ENCODE data around the gene AGPS.
"Not testable (repeated sequence)": the region's sequence is repeated elsewhere in the genome, so short reads cannot be mapped to it uniquely, and the experiment has no call there.

Gene AGPS

DNA sequence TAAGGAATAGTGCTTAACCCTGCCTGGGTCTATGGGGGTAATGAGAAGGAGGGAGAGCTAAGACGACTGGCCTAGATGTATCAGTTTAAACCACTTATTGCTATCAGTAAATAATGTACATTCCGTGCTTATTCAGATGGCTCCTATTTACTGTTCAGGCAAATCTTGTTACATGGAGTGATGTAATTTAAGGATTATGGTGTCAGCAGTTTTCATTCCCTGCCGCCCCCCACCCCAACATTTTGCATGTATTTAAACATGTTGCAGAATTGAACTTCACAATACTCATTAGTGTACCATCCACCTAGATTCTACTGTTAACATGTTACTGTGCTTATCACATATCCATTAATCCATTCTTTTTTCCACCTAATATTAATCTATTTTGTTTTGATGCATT lies 11.7 kb downstream of the AGPS start:
- DNase-seq (ENCODE audit: low read depth) = no peak
- TF ChIP-seq, protein P1, sequence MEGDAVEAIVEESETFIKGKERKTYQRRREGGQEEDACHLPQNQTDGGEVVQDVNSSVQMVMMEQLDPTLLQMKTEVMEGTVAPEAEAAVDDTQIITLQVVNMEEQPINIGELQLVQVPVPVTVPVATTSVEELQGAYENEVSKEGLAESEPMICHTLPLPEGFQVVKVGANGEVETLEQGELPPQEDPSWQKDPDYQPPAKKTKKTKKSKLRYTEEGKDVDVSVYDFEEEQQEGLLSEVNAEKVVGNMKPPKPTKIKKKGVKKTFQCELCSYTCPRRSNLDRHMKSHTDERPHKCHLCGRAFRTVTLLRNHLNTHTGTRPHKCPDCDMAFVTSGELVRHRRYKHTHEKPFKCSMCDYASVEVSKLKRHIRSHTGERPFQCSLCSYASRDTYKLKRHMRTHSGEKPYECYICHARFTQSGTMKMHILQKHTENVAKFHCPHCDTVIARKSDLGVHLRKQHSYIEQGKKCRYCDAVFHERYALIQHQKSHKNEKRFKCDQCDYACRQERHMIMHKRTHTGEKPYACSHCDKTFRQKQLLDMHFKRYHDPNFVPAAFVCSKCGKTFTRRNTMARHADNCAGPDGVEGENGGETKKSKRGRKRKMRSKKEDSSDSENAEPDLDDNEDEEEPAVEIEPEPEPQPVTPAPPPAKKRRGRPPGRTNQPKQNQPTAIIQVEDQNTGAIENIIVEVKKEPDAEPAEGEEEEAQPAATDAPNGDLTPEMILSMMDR (IDR thresholded peaks at IDR 0.05; ENCODE audit: low read length, missing control alignments) = no peak
- no peak overlapping the region for H3K4me3 ChIP-seq (replicated peaks; ENCODE audit: low read depth, low read length)

DNA sequence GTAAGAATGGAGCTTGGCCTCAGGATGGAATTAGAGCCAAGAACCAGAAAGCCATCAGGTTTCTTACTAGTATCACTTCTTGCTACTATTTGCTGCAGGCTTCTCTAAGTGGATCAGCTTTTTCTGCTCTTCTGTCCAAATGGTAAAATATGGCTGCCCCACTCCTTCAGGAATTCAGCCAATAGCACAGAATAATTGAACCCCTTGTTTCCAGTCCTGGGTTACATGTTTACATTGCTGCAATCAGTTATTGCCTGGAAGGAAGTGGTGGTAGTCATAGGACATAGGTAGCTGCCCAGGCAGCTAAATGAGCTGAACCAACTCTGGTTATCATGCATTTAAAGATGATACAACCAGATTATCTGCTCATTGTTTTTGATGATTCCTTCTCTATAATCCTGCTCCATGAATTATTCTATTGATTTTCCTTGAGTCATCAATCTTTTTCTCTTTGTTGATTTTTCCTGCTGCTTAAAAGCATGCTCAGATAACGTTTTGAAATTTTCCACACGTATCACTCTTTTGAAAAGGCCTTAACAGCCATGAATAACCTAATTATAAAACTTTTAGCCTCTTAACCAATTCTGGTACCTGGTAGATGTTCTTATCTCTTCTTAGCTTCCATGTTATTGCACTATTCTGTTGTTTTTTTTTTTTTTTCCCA lies 12.6 kb downstream of the AGPS start:
- no peak for DNase-seq (ENCODE audit: low read depth)
- H3K4me3 ChIP-seq (replicated peaks; ENCODE audit: low read depth, low read length) = no peak overlapping the region
- TF ChIP-seq, protein P1 (IDR thresholded peaks at IDR 0.05; ENCODE audit: low read length, missing control alignments) = no peak

DNA sequence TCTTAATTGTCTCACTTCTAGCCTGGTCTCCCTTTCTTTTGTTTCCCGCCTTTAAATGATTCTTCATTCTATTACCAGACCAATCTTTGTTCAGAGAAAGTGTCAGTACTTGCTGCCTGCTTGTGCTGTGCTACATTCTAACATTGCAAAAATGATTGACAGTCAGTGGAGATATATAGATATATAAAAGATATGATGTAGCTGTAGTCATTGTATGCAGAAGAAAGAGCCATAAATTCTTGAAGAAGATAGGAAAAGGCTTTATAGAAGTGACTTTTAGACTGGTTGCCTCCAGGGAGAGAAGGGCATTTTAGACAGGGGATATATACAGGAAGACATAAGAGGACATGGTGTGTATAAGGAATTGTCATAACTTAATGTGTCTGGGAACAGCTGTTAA lies 13.6 kb downstream of the AGPS start:
- TF ChIP-seq, protein P1 (IDR thresholded peaks at IDR 0.05; ENCODE audit: low read length, missing control alignments) = no peak
- DNase-seq (ENCODE audit: low read depth) = no peak
- no peak overlapping the region for H3K4me3 ChIP-seq (replicated peaks; ENCODE audit: low read depth, low read length)

DNA sequence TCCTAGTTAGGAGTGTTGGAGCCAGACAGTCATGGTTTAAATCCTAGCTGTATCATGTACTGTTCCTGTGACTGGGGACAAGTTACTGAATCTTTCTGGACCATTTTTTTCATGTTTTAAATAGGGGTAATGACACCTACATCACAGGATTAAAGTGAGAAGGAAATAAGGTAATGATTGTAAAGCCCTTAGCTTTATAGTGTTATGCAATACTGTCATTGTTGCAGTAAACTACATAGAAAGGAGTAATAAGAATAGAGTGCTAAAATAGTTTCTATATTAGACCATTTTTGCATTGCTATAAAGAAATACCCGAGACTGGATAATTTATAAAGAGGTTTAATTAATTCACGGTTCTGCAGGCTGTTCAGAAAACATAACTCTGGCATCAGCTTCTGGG lies 14.5 kb downstream of the AGPS start:
- TF ChIP-seq, protein P1 (IDR thresholded peaks at IDR 0.05; ENCODE audit: low read length, missing control alignments) = no peak
- no peak overlapping the region for H3K4me3 ChIP-seq (replicated peaks; ENCODE audit: low read depth, low read length)
- no peak for DNase-seq (ENCODE audit: low read depth)

DNA sequence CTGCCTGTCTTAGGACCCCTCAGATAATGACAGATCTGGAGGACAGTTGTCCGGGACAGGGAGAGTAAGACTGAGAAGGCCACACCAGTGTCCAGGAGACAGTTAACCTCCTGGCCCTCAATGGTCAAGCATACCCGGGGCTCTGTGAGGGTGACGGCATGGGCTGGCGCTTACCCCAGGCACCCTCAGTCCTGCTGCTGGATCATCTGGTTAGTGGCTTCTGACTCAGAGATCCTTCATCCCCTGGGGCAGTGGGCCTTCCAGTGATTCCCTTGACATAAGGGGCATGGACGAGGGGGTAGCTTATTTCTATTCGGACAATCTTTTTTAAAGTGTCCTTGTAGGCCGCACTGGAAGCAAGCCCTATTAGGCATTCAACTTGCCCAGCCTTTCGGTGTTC lies 18.1 kb downstream of the AGPS start:
- H3K4me3 ChIP-seq (replicated peaks; ENCODE audit: low read depth, low read length) = not testable (repeated sequence)

DNA sequence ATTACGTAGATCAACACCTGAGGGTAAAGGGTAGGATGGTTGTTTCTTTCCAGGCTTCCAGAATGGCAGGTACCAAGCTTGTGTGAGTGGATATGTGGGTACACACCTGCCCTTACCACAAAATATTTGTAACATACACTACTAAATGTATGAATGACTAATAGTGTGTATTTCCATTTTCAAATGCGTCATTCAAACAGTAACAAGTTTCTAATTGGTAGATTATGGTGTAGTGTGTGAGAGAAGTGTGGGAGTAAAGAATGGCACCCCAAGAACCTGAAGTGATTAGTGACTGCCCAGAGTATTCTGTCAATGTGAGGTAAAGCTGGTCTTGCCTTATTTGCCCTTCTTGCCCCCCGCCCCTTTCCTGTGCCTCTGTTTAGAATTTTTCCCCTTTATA lies 21.1 kb downstream of the AGPS start:
- no peak for DNase-seq (ENCODE audit: low read depth)
- H3K4me3 ChIP-seq (replicated peaks; ENCODE audit: low read depth, low read length) = no peak overlapping the region
- TF ChIP-seq, protein P1 (IDR thresholded peaks at IDR 0.05; ENCODE audit: low read length, missing control alignments) = no peak

More for the DNA sequence above, 18.1 kb downstream of the AGPS start:
- DNase-seq (ENCODE audit: low read depth) = not testable (repeated sequence)

DNA sequence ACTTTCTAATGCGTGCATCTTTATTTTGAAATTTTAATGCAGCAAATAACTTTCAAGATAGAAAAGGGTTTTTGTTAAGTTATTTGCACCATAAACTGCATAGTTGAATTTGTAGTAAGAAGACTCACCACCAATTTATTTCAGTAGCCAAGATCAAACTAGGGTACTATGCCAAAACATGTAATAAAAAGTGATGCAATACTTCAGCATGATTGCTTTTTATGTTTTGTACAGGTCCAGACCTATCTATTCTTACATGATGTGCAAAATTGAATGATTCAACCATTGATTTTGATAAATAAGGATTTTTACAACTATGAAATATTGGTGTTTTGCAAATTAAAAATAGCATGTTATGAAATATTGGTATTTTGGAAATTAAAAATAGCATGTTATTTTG lies 26.7 kb downstream of the AGPS start:
- TF ChIP-seq, protein P1 (IDR thresholded peaks at IDR 0.05; ENCODE audit: low read length, missing control alignments) = no peak
- peak; percentile 72 for DNase-seq (ENCODE audit: low read depth)
- no peak overlapping the region for H3K4me3 ChIP-seq (replicated peaks; ENCODE audit: low read depth, low read length)

All from fibroblast of pulmonary artery (primary cell).